ENCODE data around the gene IDH1.
A peak's percentile ranks its signal among the peaks of the same experiment; 100 is the strongest.

The IDH1 gene

DNA sequence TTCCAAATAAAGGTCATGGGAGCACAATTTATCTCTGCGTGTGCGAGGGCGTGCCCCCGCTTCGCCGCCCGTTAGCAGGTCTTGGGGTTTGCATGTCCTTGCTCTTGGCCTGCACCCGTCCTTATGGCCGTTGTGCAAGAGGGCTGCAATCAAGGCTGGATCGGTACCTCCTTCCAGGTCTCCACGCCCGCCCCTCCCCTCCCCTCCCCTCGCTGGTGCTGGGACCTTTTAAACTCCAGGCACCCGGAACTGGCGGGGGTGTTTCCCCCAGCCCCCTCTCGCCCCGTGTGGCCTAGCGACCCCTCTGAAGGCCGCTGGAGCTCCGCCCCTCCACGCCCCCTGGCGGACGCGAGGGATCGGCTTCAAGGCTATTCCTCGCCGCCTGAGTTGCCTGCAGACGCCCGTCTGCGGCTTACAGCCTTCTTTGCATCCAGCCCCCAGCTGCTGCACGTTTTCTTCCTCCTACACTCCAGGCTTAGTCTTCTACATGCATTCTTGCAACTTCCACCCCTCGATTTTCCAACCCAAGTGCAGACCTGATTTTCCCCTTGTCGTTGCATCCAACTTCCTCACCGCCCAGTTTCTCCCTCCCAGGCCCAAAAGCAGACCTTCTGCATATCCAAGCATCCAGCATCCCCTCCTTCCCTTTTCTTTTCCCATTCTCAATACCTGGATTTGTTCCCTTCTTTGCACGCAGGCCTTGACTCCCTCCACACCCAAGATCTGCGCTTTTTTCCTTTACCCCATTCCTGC is 577 bp downstream of the IDH1 start:
- Histone ChIP-seq H3K27me3 (no peaks in the 10 kb centered on the region), H3K36me3 (peaks cover 5% of the 10 kb centered on the region; the same call in 1 of the 2 replicates), H3K9me3 (no peaks in the 10 kb centered on the region), H3K4me1 (no peaks in the 10 kb centered on the region), H3K4me3 (ENCODE audit: low read depth, low read length) (peak overlapping the region; percentile 91)
- TF ChIP-seq, protein P1, sequence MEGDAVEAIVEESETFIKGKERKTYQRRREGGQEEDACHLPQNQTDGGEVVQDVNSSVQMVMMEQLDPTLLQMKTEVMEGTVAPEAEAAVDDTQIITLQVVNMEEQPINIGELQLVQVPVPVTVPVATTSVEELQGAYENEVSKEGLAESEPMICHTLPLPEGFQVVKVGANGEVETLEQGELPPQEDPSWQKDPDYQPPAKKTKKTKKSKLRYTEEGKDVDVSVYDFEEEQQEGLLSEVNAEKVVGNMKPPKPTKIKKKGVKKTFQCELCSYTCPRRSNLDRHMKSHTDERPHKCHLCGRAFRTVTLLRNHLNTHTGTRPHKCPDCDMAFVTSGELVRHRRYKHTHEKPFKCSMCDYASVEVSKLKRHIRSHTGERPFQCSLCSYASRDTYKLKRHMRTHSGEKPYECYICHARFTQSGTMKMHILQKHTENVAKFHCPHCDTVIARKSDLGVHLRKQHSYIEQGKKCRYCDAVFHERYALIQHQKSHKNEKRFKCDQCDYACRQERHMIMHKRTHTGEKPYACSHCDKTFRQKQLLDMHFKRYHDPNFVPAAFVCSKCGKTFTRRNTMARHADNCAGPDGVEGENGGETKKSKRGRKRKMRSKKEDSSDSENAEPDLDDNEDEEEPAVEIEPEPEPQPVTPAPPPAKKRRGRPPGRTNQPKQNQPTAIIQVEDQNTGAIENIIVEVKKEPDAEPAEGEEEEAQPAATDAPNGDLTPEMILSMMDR (IDR thresholded peaks at IDR 0.05; ENCODE audit: low read depth, low read length) = peak; percentile 83
- DNase-seq = peak; percentile 93

DNA sequence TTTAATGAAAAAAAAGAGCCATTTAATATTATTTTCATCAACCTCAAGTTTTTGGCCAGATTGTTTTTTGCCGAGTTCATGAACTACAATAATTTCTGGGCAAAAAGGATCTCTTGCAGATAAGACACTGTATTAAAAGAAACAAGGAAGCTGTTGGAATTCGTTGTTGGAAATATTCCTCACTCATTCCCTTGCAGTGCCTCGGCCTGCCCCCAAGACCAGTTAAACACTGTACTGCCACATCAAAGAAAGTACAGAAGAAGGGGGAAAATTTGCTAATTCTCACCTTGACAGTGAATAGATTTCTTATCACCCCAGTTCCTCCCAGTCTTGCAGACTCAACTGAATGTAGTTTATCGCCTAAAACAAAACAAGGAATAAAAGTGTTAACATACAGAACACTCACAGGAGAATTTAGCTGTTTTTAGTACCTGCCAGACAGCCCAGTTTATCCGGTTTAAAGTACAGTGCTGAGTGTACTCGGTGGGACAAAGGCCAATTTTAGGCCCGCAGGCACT is 1.2 kb downstream of the IDH1 start:
- Histone ChIP-seq H3K36me3 (peaks cover 7% of the 10 kb centered on the region), H3K4me1 (no peaks in the 10 kb centered on the region), H3K27me3 (no peaks in the 10 kb centered on the region), H3K4me3 (ENCODE audit: low read depth, low read length) (peak overlapping the region; percentile 91), H3K9me3 (no peaks in the 10 kb centered on the region)
- DNase-seq = no peak
- TF ChIP-seq, protein P1 (IDR thresholded peaks at IDR 0.05; ENCODE audit: low read depth, low read length) = no peak

DNA sequence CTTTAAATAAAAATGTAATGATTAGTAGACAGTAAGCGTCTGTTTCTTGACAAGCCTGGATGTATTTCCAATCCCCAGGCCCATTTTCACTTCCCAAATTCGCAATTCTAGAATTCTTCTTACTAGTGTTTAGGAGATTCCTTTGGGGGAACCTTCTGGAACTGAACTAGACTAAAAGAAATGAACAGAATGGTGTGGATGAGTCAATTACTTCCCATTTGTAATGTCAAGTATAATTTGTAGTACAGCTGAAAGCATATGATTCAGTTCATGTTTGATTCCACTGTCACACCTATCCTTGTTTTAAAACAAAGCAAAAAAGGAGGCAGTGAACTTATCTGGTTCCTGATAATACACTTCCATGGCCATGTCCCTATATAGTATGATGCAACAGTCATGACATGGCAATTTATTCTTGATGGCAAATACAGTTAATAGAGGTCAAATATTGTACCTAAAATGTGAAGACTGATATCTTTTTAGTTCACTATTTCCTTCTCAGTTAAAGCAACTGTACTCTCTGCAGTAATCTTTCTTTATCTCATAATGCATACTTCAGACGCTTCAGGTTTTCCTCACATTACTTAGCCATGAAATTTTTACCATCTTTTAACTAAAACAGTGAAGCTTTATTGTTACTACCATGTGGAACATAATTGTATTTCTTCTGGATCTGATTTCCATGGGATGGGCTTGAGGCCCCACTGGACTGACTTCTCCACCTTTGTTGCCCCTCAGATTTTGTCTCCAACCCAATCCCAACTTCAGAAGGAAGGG is 2.0 kb downstream of the IDH1 start:
- TF ChIP-seq, protein P1 (IDR thresholded peaks at IDR 0.05; ENCODE audit: low read depth, low read length) = no peak
- Histone ChIP-seq H3K36me3 (peaks cover 11% of the 10 kb centered on the region), H3K4me3 (ENCODE audit: low read depth, low read length) (peak overlapping the region; percentile 91), H3K4me1 (no peaks in the 10 kb centered on the region), H3K27me3 (no peaks in the 10 kb centered on the region), H3K9me3 (no peaks in the 10 kb centered on the region)
- no peak for DNase-seq

DNA sequence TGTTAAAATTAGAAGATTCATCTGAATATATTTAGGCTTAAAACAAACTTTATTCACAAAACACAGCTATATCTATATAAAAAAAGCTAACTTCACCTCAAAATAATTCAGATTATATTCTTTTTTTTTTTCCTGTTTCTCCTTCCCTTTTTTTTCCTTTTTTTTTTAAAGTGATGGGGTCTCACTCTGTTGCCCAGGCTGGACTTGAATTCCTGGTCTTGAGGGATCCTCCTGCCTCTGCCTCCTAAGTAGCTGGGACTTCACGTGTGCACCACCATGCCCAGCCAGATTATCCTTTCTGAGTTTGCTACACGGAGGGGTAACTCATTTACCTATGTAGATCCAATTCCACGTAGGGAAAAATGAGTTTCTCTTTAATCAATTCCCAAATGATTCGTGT is 3.8 kb downstream of the IDH1 start:
- Histone ChIP-seq H3K27me3 (no peaks in the 10 kb centered on the region), H3K36me3 (peaks cover 14% of the 10 kb centered on the region), H3K4me1 (no peaks in the 10 kb centered on the region), H3K9me3 (no peaks in the 10 kb centered on the region), H3K4me3 (ENCODE audit: low read depth, low read length) (no peak overlapping the region)
- DNase-seq = no peak
- TF ChIP-seq, protein P1 (IDR thresholded peaks at IDR 0.05; ENCODE audit: low read depth, low read length) = no peak

DNA sequence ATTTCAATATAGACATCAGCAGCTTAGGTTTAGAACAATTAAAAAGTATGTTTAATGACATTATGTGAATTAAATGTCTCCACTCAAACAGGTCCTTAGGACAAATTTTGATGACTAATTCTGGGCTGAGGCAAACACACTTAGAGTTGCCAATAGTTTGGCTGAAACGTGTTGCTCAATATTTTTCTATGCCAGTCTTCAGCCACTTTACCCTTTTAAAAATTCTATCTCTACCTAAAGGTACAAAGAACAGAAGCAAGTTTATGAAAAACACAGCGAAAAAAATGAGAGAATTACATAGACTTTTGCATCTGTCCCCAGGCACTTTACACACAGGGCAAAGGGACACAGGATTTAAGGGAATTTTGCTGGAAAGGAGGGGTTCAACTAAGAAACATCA is 4.5 kb downstream of the IDH1 start:
- no peak for DNase-seq
- H3K27me3 ChIP-seq = no peaks in the 10 kb centered on the region
- peaks cover 14% of the 10 kb centered on the region for H3K36me3 ChIP-seq
- H3K4me3 ChIP-seq (ENCODE audit: low read depth, low read length) = no peak overlapping the region
- H3K4me1 ChIP-seq = no peaks in the 10 kb centered on the region
- TF ChIP-seq, protein P1 (IDR thresholded peaks at IDR 0.05; ENCODE audit: low read depth, low read length) = no peak
- no peaks in the 10 kb centered on the region for H3K9me3 ChIP-seq
